ENCODE results near the gene KAZN.

KAZN gene

DNA sequence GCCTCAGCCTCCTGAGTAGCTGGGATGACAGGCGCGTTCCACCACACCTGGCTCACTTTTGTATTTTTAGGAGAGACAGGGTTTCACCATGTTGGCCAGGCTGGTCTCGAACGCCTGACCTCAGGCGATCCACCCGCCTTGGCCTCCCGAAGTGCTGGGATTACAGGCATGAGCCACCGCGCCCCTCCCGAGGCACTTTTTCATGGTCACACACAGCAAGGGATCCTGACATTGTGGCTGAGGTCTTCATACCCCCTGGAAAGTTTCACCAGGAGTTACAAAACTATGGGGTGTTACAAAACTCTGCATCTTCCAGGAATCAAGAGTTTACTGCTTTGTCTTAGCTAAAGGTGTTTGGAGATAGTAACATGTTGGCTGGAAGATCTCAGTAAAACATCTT lies 320.8 kb downstream of the KAZN start (continued):
- TF ChIP-seq, protein P1, sequence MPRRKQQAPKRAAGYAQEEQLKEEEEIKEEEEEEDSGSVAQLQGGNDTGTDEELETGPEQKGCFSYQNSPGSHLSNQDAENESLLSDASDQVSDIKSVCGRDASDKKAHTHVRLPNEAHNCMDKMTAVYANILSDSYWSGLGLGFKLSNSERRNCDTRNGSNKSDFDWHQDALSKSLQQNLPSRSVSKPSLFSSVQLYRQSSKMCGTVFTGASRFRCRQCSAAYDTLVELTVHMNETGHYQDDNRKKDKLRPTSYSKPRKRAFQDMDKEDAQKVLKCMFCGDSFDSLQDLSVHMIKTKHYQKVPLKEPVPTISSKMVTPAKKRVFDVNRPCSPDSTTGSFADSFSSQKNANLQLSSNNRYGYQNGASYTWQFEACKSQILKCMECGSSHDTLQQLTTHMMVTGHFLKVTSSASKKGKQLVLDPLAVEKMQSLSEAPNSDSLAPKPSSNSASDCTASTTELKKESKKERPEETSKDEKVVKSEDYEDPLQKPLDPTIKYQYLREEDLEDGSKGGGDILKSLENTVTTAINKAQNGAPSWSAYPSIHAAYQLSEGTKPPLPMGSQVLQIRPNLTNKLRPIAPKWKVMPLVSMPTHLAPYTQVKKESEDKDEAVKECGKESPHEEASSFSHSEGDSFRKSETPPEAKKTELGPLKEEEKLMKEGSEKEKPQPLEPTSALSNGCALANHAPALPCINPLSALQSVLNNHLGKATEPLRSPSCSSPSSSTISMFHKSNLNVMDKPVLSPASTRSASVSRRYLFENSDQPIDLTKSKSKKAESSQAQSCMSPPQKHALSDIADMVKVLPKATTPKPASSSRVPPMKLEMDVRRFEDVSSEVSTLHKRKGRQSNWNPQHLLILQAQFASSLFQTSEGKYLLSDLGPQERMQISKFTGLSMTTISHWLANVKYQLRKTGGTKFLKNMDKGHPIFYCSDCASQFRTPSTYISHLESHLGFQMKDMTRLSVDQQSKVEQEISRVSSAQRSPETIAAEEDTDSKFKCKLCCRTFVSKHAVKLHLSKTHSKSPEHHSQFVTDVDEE (CRISPR knock-in tag; IDR thresholded peaks at IDR 0.05): no peak
- TF ChIP-seq ZC3H10 (CRISPR knock-in tag; IDR thresholded peaks at IDR 0.05): no peak
- TF ChIP-seq ISL1 (CRISPR knock-in tag; IDR thresholded peaks at IDR 0.05): no peak
- TF ChIP-seq ZFP30 (CRISPR knock-in tag; IDR thresholded peaks at IDR 0.05): no peak
- no peak for TF ChIP-seq POU6F1 (CRISPR knock-in tag; IDR thresholded peaks at IDR 0.05; ENCODE audit: borderline replicate concordance, low read depth)

DNA sequence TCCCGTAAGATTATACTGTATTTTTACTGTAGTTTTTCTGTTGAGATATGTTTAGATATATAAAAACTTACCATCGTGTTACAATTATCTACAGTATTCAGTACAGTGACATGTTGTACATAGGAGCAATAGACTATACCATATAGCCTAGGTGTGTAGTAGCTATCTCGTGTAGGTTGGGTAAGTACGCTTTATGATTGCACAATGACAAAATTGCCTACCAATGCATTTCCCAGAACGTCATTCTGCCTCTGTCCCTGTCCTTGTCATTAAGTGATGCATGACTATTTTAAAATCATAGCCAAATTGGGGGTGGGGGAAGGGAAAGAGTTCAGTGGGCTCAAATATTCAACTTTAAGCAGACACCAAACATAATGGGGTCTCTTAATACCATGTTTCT lies 321.3 kb downstream of the KAZN start:
- TF ChIP-seq ARNTL (CRISPR knock-in tag; IDR thresholded peaks at IDR 0.05; ENCODE audit: borderline replicate concordance, low read depth) (no peak), ZC3H10 (CRISPR knock-in tag; IDR thresholded peaks at IDR 0.05) (no peak), SNAI2 (CRISPR knock-in tag; IDR thresholded peaks at IDR 0.05) (no peak), ZNF8 (CRISPR knock-in tag; IDR thresholded peaks at IDR 0.05) (no peak), GLIS3 (CRISPR knock-in tag; IDR thresholded peaks at IDR 0.05) (no peak), CSRNP3 (CRISPR knock-in tag; IDR thresholded peaks at IDR 0.05) (no peak), ISL1 (CRISPR knock-in tag; IDR thresholded peaks at IDR 0.05) (no peak), ZNF565 (CRISPR knock-in tag; conservative IDR thresholded peaks at IDR 0.05; ENCODE audit: low read depth) (no peak), ZNF70 (CRISPR knock-in tag; IDR thresholded peaks at IDR 0.05) (no peak)
- ATAC-seq: no peak

DNA sequence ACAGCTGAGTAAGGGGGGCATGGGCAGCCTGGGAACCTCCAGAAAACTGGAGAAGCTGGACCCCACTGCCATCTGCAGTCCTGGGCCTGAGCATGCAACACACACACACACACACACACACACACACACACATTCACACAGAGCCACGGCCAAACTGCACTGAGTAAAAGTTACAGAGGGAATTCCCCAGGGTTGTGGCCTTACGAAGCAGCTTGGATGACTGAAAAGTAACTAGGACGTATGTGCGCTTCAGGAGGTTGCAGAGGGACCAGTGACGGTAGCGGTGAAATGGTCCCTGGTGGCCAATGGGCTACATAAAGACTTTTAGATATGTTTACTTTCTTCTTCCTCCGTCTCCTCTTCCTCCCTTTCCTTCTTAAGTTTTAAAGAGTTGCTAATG lies 322.6 kb downstream of the KAZN start:
- TF ChIP-seq SNAI2 (CRISPR knock-in tag; IDR thresholded peaks at IDR 0.05): no peak
- TF ChIP-seq, protein P2, sequence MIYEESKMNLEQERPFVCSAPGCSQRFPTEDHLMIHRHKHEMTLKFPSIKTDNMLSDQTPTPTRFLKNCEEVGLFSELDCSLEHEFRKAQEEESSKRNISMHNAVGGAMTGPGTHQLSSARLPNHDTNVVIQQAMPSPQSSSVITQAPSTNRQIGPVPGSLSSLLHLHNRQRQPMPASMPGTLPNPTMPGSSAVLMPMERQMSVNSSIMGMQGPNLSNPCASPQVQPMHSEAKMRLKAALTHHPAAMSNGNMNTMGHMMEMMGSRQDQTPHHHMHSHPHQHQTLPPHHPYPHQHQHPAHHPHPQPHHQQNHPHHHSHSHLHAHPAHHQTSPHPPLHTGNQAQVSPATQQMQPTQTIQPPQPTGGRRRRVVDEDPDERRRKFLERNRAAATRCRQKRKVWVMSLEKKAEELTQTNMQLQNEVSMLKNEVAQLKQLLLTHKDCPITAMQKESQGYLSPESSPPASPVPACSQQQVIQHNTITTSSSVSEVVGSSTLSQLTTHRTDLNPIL (CRISPR knock-in tag; IDR thresholded peaks at IDR 0.05; ENCODE audit: low read depth): no peak
- no peak for TF ChIP-seq CSRNP3 (CRISPR knock-in tag; IDR thresholded peaks at IDR 0.05)
- no peak for TF ChIP-seq RARB (CRISPR knock-in tag; IDR thresholded peaks at IDR 0.05)
- TF ChIP-seq GLIS3 (CRISPR knock-in tag; IDR thresholded peaks at IDR 0.05): no peak
- TF ChIP-seq, protein P1 (CRISPR knock-in tag; IDR thresholded peaks at IDR 0.05): no peak
- no peak for TF ChIP-seq PPARA (CRISPR knock-in tag; IDR thresholded peaks at IDR 0.05; ENCODE audit: borderline replicate concordance)
- no peak for TF ChIP-seq OSR1 (CRISPR knock-in tag; IDR thresholded peaks at IDR 0.05)
- no peak for ATAC-seq
